HG02852 (cell line): ENCODE data around the gene TIMM29.
A peak's percentile ranks its signal among the peaks of the same experiment; 100 is the strongest.

Experiments
- ATAC-seq: cut with Tn5 transposase; IDR thresholded peaks from one replicate; pipeline ENCODE4 v1.9.1; 2021; ENCODE audit warnings: mild to moderate bottlenecking, moderate library complexity; ENCODE audit not compliant: unreplicated experiment

TIMM29 gene

GRCh38 chr19:10928563-10929401 is at the start of gene TIMM29, which contains the start of gene YIPF2:
Gene TIMM29 (plus strand): TSS chr19:10928811. CDS start chr19:10928823, 12 bp downstream.
Gene YIPF2 (minus strand): TSS chr19:10928639. CDS start chr19:10928410, 229 bp downstream.
- ATAC-seq = peak; percentile 73

DNA sequence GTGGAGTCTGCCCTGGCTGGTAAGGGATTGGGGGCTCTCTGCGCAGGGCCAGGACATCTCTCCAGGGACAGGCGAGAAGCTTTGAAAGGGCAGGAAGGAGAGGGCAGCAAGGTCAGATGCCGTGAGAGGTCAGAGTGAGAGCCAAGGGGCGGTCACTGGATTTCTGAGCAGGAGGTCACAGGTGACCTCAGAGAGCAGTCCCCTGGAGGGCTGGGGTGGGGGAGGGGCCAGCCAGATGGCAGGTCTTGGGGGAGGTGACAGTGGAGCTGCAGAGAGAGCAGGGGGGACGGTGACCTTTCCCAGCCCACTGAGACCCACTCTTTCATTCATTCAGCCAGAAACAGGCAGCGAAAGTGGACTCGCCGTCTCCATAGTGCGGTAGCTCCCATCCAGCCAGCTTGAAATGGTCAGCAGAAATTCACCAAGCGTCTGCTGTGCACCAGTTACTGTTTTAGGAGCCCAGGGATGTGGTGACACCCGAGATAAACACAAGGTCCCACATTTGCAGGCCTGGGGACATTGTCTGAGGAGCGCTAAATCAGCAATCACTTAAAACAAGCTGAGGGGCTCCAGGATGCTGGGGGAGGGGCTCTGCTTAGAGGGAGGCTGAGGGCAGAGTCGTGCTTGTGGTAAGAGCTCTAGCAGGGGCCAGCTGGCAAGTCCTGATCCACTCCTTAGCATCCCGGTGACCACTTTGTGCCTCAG is 47.1 kb upstream of the TIMM29 start:
- no peak for ATAC-seq

DNA sequence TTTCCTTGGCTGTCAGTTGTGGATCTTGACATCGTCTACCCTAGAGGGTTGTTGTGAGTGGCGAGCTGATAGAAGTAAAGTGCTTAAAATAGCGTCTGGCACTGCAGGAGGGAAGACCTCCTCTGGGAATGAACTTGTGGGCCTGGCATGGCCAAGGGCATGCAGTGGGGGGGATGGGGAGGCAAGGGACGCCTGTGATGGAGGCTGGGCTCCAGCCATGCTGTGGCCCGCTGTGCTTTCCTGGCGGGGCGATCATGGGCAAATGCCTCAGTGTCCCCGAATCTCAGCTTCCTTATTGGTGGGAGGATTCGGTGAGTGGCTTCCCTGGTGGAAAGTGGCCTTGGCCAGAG is 46.5 kb upstream of the TIMM29 start:
- ATAC-seq = no peak

DNA sequence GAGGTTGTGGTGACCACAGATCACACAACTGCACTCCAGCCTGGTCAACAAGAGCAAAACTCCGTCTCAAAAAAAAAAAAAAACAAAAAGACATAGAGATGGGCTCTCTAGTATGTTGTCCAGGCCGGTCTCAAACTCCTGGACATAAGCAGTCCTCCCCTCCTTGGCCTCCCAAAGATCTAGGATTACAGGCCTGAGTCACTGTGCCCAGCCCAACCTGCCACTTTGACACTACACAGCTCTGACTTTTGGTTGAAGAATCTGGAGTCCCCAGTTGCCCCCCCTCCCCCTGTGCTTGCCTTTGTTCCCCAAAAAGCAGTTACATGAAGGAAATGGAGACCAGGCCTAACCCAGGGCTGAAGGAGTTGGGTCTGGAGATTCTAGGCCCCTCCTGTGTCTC is 44.3 kb upstream of the TIMM29 start:
- no peak for ATAC-seq

GRCh38 chr19:10885201-10886169 is 43.1 kb upstream of the TIMM29 start:
- ATAC-seq = no peak

- ATAC-seq = no peak
Observed at GRCh38 chr19:10887616-10888367, 40.8 kb upstream of the TIMM29 start.

GRCh38 chr19:10888421-10888866 is 40.2 kb upstream of the TIMM29 start:
- ATAC-seq = no peak

- no peak for ATAC-seq
Observed at GRCh38 chr19:10889880-10890279, 38.7 kb upstream of the TIMM29 start.

DNA sequence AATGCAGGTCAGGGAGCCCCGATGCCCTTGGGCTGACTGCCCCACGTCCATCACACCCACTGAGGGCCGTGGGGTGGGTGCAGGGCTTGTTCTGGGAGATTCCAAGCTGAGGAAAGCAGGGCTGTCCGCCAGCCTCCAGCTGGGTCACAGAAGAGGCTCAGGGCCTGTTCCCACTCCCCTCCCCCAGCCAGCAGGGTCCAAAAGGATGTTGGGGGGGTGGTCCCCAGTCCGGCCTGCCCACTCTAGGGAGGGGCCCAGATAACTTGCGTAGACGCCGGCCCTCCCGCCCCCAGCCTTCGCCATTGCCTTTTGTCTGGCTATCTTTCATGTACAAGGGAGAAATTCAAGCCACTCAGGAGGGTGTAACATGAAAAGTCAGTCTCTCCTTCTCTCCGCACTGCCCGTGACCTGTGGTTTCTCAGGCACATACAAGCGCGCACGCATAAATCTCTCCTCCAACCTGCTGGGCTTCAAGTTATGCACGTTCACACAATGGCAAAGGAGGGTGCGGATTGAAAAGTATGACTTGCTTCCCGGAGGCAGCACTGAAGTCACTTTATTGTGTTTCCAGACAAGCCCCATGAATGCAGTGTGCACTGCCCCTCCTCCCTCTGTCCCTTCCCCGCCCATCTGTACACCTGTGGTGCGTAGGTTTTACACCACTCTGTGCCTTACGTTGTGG is 37.1 kb upstream of the TIMM29 start:
- ATAC-seq = no peak

DNA sequence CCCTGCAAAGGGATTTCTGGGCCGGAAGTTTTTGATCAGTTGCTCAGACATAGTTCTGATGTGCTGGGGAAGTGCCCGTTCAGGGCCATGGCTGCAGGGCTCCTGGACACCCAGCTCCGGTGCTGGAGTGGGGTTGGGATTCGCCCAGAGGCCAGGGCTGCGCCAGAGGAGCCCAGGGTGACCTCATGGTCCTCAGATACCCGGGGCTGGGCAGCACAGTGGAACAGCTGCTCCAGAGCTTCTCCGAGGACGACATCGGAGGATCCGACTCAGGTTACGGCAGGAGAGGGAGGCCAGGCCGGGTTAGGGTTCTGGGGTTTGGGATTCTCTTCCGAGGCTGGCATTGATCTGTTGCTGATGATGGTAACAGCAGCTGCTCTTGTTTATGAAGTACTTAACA is 36.4 kb upstream of the TIMM29 start:
- no peak for ATAC-seq

- ATAC-seq = no peak
Observed at GRCh38 chr19:10894911-10895213, 33.7 kb upstream of the TIMM29 start.

DNA sequence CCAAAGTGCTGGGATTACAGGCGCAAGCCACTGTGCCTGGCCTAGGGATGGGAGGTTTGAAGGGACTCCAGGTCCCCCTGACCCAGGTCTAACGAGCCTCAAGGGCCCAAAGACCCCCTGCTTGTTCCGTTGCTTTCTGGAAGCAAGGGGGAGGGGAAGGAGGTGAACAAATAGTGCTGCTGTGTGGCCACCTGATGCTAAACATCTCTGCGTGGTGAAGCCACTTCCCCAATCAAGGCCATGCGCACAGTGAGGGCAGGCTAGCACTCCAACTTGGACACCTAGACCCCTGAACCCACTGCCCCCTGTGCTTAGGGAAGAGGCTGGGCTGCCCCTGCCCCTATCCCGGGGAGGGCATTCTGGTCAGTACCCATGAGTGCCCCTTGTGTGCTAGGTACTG is 33.2 kb upstream of the TIMM29 start:
- no peak for ATAC-seq

DNA sequence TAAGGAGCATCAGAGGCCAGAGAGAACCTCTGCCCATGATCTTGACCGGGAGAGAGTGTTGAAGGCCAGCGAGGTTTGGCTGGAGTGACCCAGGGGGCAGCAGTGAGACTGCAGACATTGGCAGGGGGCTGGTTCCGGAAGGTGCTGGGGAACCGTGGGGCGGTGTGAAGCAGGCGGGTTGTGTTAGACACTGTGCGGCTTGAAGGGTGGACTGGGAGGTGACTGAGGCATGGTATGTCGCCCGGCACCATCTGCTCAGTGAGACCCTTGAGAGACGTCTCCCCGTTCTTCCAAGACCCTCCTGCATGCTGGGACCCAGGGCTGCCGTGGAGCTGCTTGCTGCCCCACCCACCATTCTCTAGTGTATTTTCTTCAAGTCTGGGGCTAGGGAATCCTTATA is 32.7 kb upstream of the TIMM29 start:
- ATAC-seq = no peak

- ATAC-seq = no peak
Observed at GRCh38 chr19:10896851-10897526, 31.6 kb upstream of the TIMM29 start.

GRCh38 chr19:10898633-10899032 is 30.0 kb upstream of the TIMM29 start:
- ATAC-seq = no peak

DNA sequence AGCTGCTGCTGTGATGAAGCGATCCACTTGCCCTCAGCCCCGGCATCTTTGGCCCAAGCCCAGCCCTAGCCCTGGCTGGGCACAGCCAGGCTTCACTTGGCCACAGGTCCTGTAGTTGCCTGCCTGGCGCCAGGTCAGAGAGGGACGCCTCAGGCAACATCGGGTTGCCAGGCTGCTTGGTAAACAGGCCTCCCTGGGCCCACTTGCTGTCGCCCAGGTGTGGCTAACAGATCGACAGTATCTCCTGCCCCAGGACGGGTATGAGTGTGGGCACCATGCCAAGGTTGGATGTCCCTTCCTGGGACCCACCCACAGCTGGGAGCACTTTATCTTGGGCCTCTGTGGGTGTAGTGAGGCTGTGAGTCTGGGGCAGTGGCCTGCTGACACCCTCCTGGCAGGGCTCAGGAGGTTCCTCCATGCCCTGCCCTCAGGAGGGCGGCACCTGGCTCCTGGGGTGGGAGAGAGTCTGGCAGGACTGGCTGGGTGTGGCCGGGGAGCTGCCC is 29.4 kb upstream of the TIMM29 start:
- ATAC-seq = no peak

- ATAC-seq = no peak
Observed at GRCh38 chr19:10907925-10908324, 20.7 kb upstream of the TIMM29 start.

DNA sequence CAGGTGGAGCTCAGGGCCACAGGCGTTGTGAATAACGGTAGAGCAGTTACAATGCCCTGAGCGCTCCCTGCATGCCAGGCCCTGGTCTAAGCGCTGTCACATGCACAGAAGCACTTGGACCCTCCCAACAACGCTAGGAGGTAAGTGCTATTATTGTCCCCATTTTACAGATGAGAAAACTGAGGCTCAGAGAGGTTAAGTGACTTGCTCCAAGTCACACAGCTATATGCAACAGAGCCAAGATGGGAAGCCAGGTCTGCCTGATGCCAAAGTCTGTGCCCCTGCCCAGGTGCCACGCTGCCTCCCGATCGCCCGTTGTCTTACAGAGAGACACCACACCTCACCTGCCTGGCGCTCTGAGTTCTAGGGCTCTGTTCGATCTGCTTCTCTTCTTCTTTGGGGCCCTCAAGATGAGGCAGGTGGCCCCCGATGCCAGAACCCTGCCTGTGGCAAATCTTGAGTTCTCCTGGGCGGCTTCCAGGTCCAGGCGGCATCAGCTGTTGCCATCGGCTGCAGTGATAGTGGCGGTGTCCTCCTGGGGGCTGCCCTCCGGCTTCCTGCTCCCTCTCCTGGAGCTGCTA is 20.1 kb upstream of the TIMM29 start:
- no peak for ATAC-seq
